Activated CD8-positive, alpha-beta T cell treated with anti-CD3 and anti-CD28 coated beads for 36 hours (primary cell): ENCODE results near the gene CHST8. TPM values are rescaled to one million over a fixed set of nuclear protein-coding genes. Genes with fewer than 3 reads are reported as not detected.

Source experiments
- ATAC-seq: fragments of 200-7000 bp; cut with Tn5 transposase; one replicate; pipeline ENCODE4 v1.10.0; 2021; ENCODE audit warnings: mild to moderate bottlenecking, moderate library complexity
- CTCF ChIA-PET: fragments of 350-600 bp; sonication (Branson Sonifier 250); formaldehyde crosslinking; loops from one replicate; lab custom pipeline; 2021; ENCODE audit warnings: antibody characterized with exemption; lab: Charles Lee
- POLR2A ChIA-PET: fragments of 350-600 bp; sonication (Branson Sonifier 250); formaldehyde crosslinking; loops from one replicate; lab custom pipeline; 2021; ENCODE audit warnings: antibody characterized with exemption; lab: Charles Lee
- DNase-seq: peaks from one replicate; pipeline ENCODE4 v3.0.0-alpha.2; 2020
- H3K27ac Mint-ChIP-seq: one replicate; pipeline ENCODE4 v1.8.0; 2021; ENCODE audit warnings: mild to moderate bottlenecking, mixed read lengths
- H3K27me3 Mint-ChIP-seq: one replicate; pipeline ENCODE4 v1.8.0; 2021; ENCODE audit warnings: mixed read lengths
- H3K36me3 Mint-ChIP-seq: one replicate; pipeline ENCODE4 v1.8.0; 2021; ENCODE audit warnings: low read depth, mixed read lengths
- H3K4me1 Mint-ChIP-seq: one replicate; pipeline ENCODE4 v1.8.0; 2021; ENCODE audit warnings: low read depth, mixed read lengths
- H3K4me3 Mint-ChIP-seq: one replicate; pipeline ENCODE4 v1.8.0; 2021; ENCODE audit warnings: mild to moderate bottlenecking, moderate library complexity, mixed read lengths
- H3K9me3 Mint-ChIP-seq: one replicate; pipeline ENCODE4 v1.8.0; 2021; ENCODE audit warnings: mixed read lengths
- CTCF ChIP-seq: fragments of 200-600 bp; IDR thresholded peaks from one replicate; pipeline ENCODE4 v1.8.0; 2022; ENCODE audit warnings: antibody characterized with exemption, mild to moderate bottlenecking
- intact Hi-C: fragments of 100-400 bp; cut with micrococcal nuclease; formaldehyde crosslinking; loops from one replicate; pipeline ENCODE4 v1.10.0; 2022
- total RNA-seq, 2 experiments: library from RNA; stranded (reverse); gene quantifications; one replicate each; pipeline ENCODE4 v1.2.3, GENCODE V29; 2021

The CHST8 gene
- total RNA-seq, 2 experiments from 2014 or later, result not detected

GRCh38 chr19:33647146-33647545 is 25.4 kb downstream of the CHST8 start:
- ChIA-PET CTCF (no interaction called here), POLR2A (no interaction called here)
- peaks cover 2% of the 10 kb centered on the region for H3K27me3 Mint-ChIP-seq
- ATAC-seq (no peak), DNase-seq (no peak)
- no peaks in the 10 kb centered on the region for H3K4me1 Mint-ChIP-seq
- H3K36me3 Mint-ChIP-seq, result no peaks in the 10 kb centered on the region
- no peak overlapping the region for H3K4me3 Mint-ChIP-seq
- H3K9me3 Mint-ChIP-seq, result peaks cover 2% of the 10 kb centered on the region
- intact Hi-C loops, result no loop called here
- TF ChIP-seq CTCF, result no peak
- no peak overlapping the region for H3K27ac Mint-ChIP-seq

DNA sequence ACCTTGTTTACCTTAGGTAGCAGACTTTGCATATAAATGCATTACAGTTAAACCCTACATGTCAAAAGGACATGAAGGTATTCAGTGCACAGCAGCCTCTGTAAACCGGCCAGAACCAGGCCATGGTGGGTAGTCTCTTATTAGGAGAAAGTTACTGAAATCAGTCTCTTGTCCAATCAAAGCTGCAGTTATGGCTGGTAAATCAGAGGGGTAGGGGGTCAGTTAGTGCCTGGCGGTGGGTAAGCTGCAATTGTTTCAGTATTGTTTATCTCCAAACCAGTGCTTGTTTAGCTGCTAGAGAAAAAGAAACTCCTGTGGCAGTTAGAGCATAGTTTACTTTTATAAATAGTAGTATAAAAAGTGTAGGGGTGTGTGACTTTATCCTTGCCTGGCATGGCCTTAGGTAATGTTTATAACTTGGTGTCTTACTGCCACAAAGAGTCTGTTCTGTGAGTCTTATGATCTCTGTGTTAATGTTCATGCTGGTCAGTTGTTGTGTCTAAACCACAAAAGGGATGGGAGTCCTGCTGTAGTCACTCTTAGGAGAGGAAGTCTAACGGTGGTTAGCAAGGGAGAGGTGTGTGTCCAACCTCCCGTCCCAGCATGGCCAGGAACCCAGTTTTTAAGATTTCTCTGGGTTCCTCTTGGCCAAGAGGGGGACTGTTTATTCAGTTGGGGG is 28.0 kb downstream of the CHST8 start:
- no peak overlapping the region for H3K27ac Mint-ChIP-seq
- POLR2A ChIA-PET, result no interaction called here
- CTCF ChIA-PET, result no interaction called here
- H3K9me3 Mint-ChIP-seq, result peaks cover 2% of the 10 kb centered on the region
- no peak for DNase-seq
- H3K27me3 Mint-ChIP-seq, result peaks cover 5% of the 10 kb centered on the region
- ATAC-seq, result no peak
- no peaks in the 10 kb centered on the region for H3K4me1 Mint-ChIP-seq
- H3K4me3 Mint-ChIP-seq, result no peak overlapping the region
- intact Hi-C loops, result no loop called here
- H3K36me3 Mint-ChIP-seq, result no peaks in the 10 kb centered on the region
- TF ChIP-seq CTCF, result no peak

- POLR2A ChIA-PET, result no interaction called here
- H3K4me1 Mint-ChIP-seq, result no peaks in the 10 kb centered on the region
- H3K36me3 Mint-ChIP-seq, result no peaks in the 10 kb centered on the region
- CTCF ChIA-PET, result interaction anchor here (0.6 to 0.9 kb wide), 2 partner anchors 124 to 223 kb away, joined by 3 read pairs; no protein-coding TSS in a partner anchor
- H3K9me3 Mint-ChIP-seq, result peaks cover 2% of the 10 kb centered on the region
- DNase-seq (no peak), ATAC-seq (no peak)
- H3K27me3 Mint-ChIP-seq, result peaks cover 13% of the 10 kb centered on the region
- no peak overlapping the region for H3K4me3 Mint-ChIP-seq
- no peak for TF ChIP-seq CTCF
- H3K27ac Mint-ChIP-seq, result no peak overlapping the region
- intact Hi-C loops, result no loop called here
Observed at GRCh38 chr19:33653684-33654083, 31.9 kb downstream of the CHST8 start.

- Mint-ChIP-seq H3K4me3 (no peak overlapping the region), H3K27me3 (peaks cover 13% of the 10 kb centered on the region), H3K9me3 (peaks cover 2% of the 10 kb centered on the region), H3K36me3 (no peaks in the 10 kb centered on the region), H3K4me1 (no peaks in the 10 kb centered on the region), H3K27ac (no peak overlapping the region)
- intact Hi-C loops, result no loop called here
- no peak for DNase-seq
- POLR2A ChIA-PET, result no interaction called here
- CTCF ChIA-PET, result no interaction called here
- TF ChIP-seq CTCF, result no peak
- no peak for ATAC-seq
Observed at GRCh38 chr19:33654840-33655508, 33.2 kb downstream of the CHST8 start.

GRCh38 chr19:33659835-33660234 is 38.1 kb downstream of the CHST8 start:
- Mint-ChIP-seq H3K36me3 (no peaks in the 10 kb centered on the region), H3K4me3 (no peak overlapping the region), H3K4me1 (no peaks in the 10 kb centered on the region), H3K9me3 (no peaks in the 10 kb centered on the region), H3K27ac (no peak overlapping the region), H3K27me3 (peaks cover 15% of the 10 kb centered on the region)
- CTCF ChIA-PET, result no interaction called here
- POLR2A ChIA-PET, result no interaction called here
- intact Hi-C loops, result no loop called here
- no peak for TF ChIP-seq CTCF
- no peak for DNase-seq
- ATAC-seq, result no peak
